Cardiac muscle cell (in vitro differentiated cells and primary cell): ENCODE results near the gene TCERG1L. TPM values are rescaled to one million over a fixed set of nuclear protein-coding genes. Genes with fewer than 3 reads are reported as not detected.

ENCODE experiments used
- DNase-seq, 2 donors: peaks; one replicate each; pipeline versions ENCODE4 v3.0.0 to v3.0.0-alpha.2; 2010 to 2017; ENCODE audit warnings: low read depth in 1 of 2, low spot score in 1 of 2
- H3K27ac ChIP-seq: fragments of 200-600 bp; sonication (generic); 2 replicates; pipeline ENCODE4 v1.5.1; 2016
- H3K27me3 ChIP-seq: fragments of 200-600 bp; sonication (generic); 2 replicates; pipeline ENCODE4 v1.6.0; 2016; ENCODE audit warnings: control low read depth
- H3K36me3 ChIP-seq: fragments of 200-600 bp; sonication (generic); 2 replicates; pipeline ENCODE4 v1.5.1; 2016; ENCODE audit warnings: control low read depth
- H3K4me1 ChIP-seq: fragments of 200-600 bp; sonication (generic); 2 replicates; pipeline ENCODE4 v1.8.1; 2017; ENCODE audit warnings: low read depth, mild to moderate bottlenecking, mixed run types
- H3K4me3 ChIP-seq: fragments of 200-600 bp; sonication (generic); 2 replicates; pipeline ENCODE4 v1.5.1; 2016; ENCODE audit warnings: mild to moderate bottlenecking
- H3K9me3 ChIP-seq: fragments of 200-600 bp; sonication (generic); 2 replicates; pipeline ENCODE4 v1.5.1; 2017; ENCODE audit warnings: low read depth, mild to moderate bottlenecking, control low read depth
- CTCF ChIP-seq: IDR thresholded peaks from 2 replicates; pipeline ENCODE4 v1.5.1; 2012; ENCODE audit warnings: low read depth, mild to moderate bottlenecking, low read length
- polyA plus RNA-seq: library from polyadenylated mRNA; unstranded; fragments of >200 nt; fragmentation: Nextera tagmentation; extraction: Ambion mirVana; gene quantifications from 2 replicates; pipeline ENCODE4 v1.2.1, GENCODE V29; 2016
- total RNA-seq: library from RNA; depleted of rRNA; stranded (reverse); fragments of >200 nt; gene quantifications from 2 replicates; pipeline ENCODE4 v1.2.3, GENCODE V29; 2016

The TCERG1L gene
- total and polyA plus RNA-seq, 2 experiments from 2014 or later: 0.12 to 1.9 TPM

DNA sequence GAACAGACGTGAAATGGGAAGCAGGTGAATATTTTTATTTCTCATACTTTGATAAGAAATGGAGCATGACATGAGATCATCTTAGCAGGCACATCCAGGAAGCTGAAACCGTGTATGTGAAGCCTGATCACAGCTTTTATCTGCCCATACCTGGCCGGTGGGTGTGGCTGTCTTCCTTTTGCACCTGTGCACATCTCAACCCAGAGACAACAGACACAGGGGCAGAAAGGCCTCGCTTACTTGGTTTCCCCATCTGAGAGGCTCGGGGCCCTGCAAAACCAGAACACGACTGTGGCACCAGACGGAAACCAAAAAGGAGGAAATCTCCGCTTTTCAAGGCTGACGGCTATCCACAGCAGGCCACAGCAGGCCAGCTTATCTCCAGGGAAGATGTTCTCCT, 116.4 kb downstream of the TCERG1L start:
- no peaks in the 10 kb centered on the region for H3K36me3 ChIP-seq
- no peaks in the 10 kb centered on the region for H3K9me3 ChIP-seq
- DNase-seq: no peak
- no peaks in the 10 kb centered on the region for H3K27me3 ChIP-seq
- H3K4me1 ChIP-seq: no peaks in the 10 kb centered on the region
- no peak overlapping the region for H3K4me3 ChIP-seq
- TF ChIP-seq CTCF: no peak
- no peak overlapping the region for H3K27ac ChIP-seq

- H3K9me3 ChIP-seq: no peaks in the 10 kb centered on the region
- H3K27ac ChIP-seq: no peak overlapping the region
- no peak for TF ChIP-seq CTCF
- no peak for DNase-seq
- no peaks in the 10 kb centered on the region for H3K4me1 ChIP-seq
- H3K4me3 ChIP-seq: no peak overlapping the region
- no peaks in the 10 kb centered on the region for H3K36me3 ChIP-seq
- H3K27me3 ChIP-seq: no peaks in the 10 kb centered on the region
These were observed 117.6 kb downstream of the TCERG1L start for GRCh38 chr10:131193923-131194322.

- TF ChIP-seq CTCF: no peak
- Histone ChIP-seq H3K27me3 (no peaks in the 10 kb centered on the region), H3K4me1 (no peaks in the 10 kb centered on the region), H3K27ac (no peak overlapping the region), H3K9me3 (no peaks in the 10 kb centered on the region), H3K36me3 (no peaks in the 10 kb centered on the region), H3K4me3 (no peak overlapping the region)
- DNase-seq: no peak
These were observed 123.0 kb downstream of the TCERG1L start for GRCh38 chr10:131188494-131188893.

- H3K27me3 ChIP-seq: no peaks in the 10 kb centered on the region
- no peaks in the 10 kb centered on the region for H3K9me3 ChIP-seq
- no peak for TF ChIP-seq CTCF
- H3K4me1 ChIP-seq: no peaks in the 10 kb centered on the region
- no peak for DNase-seq
- no peaks in the 10 kb centered on the region for H3K36me3 ChIP-seq
- no peak overlapping the region for H3K27ac ChIP-seq
- H3K4me3 ChIP-seq: no peak overlapping the region
These were observed 123.6 kb downstream of the TCERG1L start for GRCh38 chr10:131187926-131188325.

DNA sequence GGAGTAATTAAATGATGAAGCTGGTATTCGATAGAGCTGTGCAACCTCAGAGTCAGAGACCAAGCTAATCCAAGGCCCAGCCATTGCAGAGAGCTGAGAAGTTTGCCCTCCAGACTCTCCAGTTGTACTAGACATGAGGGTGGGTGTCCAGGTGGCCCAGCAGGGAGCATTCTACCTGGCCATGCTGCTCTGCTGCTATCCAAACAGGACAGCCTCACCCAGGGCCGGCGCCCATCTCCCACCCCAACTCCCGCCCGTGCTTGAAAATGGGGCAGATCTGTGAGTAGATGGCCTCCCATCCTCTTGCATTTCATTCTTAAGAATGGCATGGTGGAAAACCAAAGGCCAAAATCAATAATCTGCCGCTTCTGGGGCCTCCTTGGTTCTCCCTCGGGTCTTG, 124.2 kb downstream of the TCERG1L start:
- Histone ChIP-seq H3K27ac (no peak overlapping the region), H3K9me3 (no peaks in the 10 kb centered on the region), H3K27me3 (no peaks in the 10 kb centered on the region), H3K4me1 (no peaks in the 10 kb centered on the region), H3K36me3 (no peaks in the 10 kb centered on the region), H3K4me3 (no peak overlapping the region)
- no peak for DNase-seq
- TF ChIP-seq CTCF: no peak
